ENCODE results near the gene ZNF322. TPM values are rescaled to one million over a fixed set of nuclear protein-coding genes. Genes with fewer than 3 reads are reported as not detected.

ZNF322 gene
- 15.5 and 18.9 TPM in 2 replicates for total RNA-seq

GRCh38 chr6:26659042-26659999 is at the start of gene ZNF322:
Gene ZNF322 (minus strand): TSS chr6:26659746. CDS start chr6:26638553, 21,193 bp downstream.

GRCh38 chr6:26596579-26597388 is 62.8 kb downstream of the ZNF322 start, which contains the start of gene ABT1:
Gene ABT1 (plus strand): TSS chr6:26596953. CDS start chr6:26596983, 30 bp downstream.

Other genes with a start within 250 kb of the ZNF322 start
- gene BTN3A3, start 219.2 kb downstream of the ZNF322 start, total RNA-seq: 18.3 and 24.0 TPM in 2 replicates
- 12.1 and 12.8 TPM in 2 replicates for gene BTN2A1, start 201.8 kb downstream of the ZNF322 start, total RNA-seq
- not detected in 2 replicates for gene BTN1A1, start 159.4 kb downstream of the ZNF322 start, total RNA-seq
- gene HMGN4, start 121.4 kb downstream of the ZNF322 start, total RNA-seq: 72.0 and 94.4 TPM in 2 replicates
- 13.6 and 18.4 TPM in 2 replicates for gene ABT1, start 62.8 kb downstream of the ZNF322 start, total RNA-seq

Data from uterine smooth muscle cell (primary cell).